K562 (cell line): Measurements from ENCODE around the gene MYL12A. TPM values are rescaled to one million over a fixed set of nuclear protein-coding genes. Genes with fewer than 3 reads are reported as not detected.

Source experiments
- ASH1L ChIP-seq: fragments of 450-650 bp; IDR thresholded peaks from 2 replicates; pipeline ENCODE4 v1.6.1; 2018; ENCODE audit warnings: borderline replicate concordance, mild to moderate bottlenecking, low read depth; ENCODE audit not compliant: partially characterized antibody
- BRD4 ChIP-seq: fragments of 200-600 bp; sonication (generic); IDR thresholded peaks from 2 replicates; pipeline ENCODE4 v1.6.1; 2017; ENCODE audit warnings: inconsistent platforms
- ELF4 ChIP-seq: fragments of 450-650 bp; formaldehyde crosslinking; IDR thresholded peaks from 2 replicates; pipeline ENCODE4 v1.4.0; 2022; ENCODE audit warnings: missing genetic modification characterization
- ELK1 ChIP-seq: sonication (generic); formaldehyde crosslinking; IDR thresholded peaks from 2 replicates; pipeline ENCODE4 v1.8.1; 2022; ENCODE audit warnings: missing genetic modification reagents
- FOSL1 ChIP-seq: fragments of 200-800 bp; sonication (Bioruptor generic); conservative IDR thresholded peaks from 2 replicates; pipeline ENCODE4 v1.6.1; 2016; ENCODE audit warnings: missing genetic modification characterization, missing compliant biosample characterization
- HNRNPUL1 ChIP-seq: fragments of 200-400 bp; formaldehyde crosslinking; IDR thresholded peaks from 2 replicates; pipeline ENCODE4 v1.6.1; 2017; ENCODE audit warnings: low read length
- MTA1 ChIP-seq: fragments of 450-650 bp; IDR thresholded peaks from 2 replicates; pipeline ENCODE4 v1.6.1; 2017; ENCODE audit warnings: borderline replicate concordance
- MTF1 ChIP-seq: fragments of 250-450 bp; sonication (Bioruptor Pico); IDR thresholded peaks from 2 replicates; pipeline ENCODE4 v1.9.0; 2021; ENCODE audit warnings: moderate library complexity, mild to moderate bottlenecking, inconsistent platforms, borderline replicate concordance
- NR2C1 ChIP-seq, 2 experiments: fragments of 450-650 bp; IDR thresholded peaks; 2 replicates each; pipeline ENCODE4 v1.6.1; 2017; ENCODE audit warnings: mild to moderate bottlenecking in 2 of 2, antibody characterized with exemption in 1 of 2, inconsistent platforms in 1 of 2, missing compliant biosample characterization in 1 of 2, missing genetic modification characterization in 1 of 2
- SRSF1 ChIP-seq: fragments of 200-400 bp; formaldehyde crosslinking; IDR thresholded peaks from 2 replicates; pipeline ENCODE4 v1.6.1; 2017; ENCODE audit warnings: mild to moderate bottlenecking, low read depth, low read length, moderate library complexity
- SUPT5H ChIP-seq: fragments of 450-650 bp; IDR thresholded peaks from 2 replicates; pipeline ENCODE4 v1.6.1; 2016
- YY1 ChIP-seq, 3 experiments: IDR thresholded peaks; 2 replicates each; pipeline ENCODE4 v1.6.1; 2011; ENCODE audit warnings: low read length in 2 of 3, mild to moderate bottlenecking in 2 of 3, moderate library complexity in 2 of 3, borderline replicate concordance in 1 of 3, control low read depth in 1 of 3, low read depth in 1 of 3; ENCODE audit not compliant: insufficient read depth in 3 of 3, insufficient replicate concordance in 2 of 3, control insufficient read depth in 1 of 3, insufficient read length in 1 of 3; ENCODE audit errors: extremely low read depth in 1 of 3
- ZNF644 ChIP-seq: fragments of 200-800 bp; sonication (Bioruptor generic); IDR thresholded peaks from 2 replicates; pipeline ENCODE4 v1.6.1; 2016; ENCODE audit warnings: low read depth, missing genetic modification characterization, missing compliant biosample characterization
- polyA plus RNA-seq, 8 experiments: library from polyadenylated mRNA; depleted of rRNA in 4 of 8; stranded (reverse) in 5 of 8; unstranded in 3 of 8; fragments of >200 nt; fragmentation: Nextera tagmentation in 2 of 8; fragmentation: Illumina TruSeq in 1 of 8; extraction: Ambion mirVana in 2 of 8; extraction: Trizol in 1 of 8; gene quantifications; 2 replicates each; pipeline versions ENCODE4 v1.2.1 to v1.2.3, GENCODE V29; 2011 to 2014; ENCODE audit warnings: inconsistent platforms in 1 of 8, missing spikeins in 1 of 8
- total RNA-seq, 7 experiments: library from RNA; depleted of rRNA in 6 of 7; stranded (reverse); fragments of >200 nt in 6 of 7; fragmentation: Illumina TruSeq in 2 of 7; extraction: Trizol in 2 of 7; gene quantifications; 2 replicates each; pipeline versions ENCODE4 v1.2.1 to v1.2.3, GENCODE V29; 2011 to 2021; ENCODE audit warnings: low replicate concordance in 1 of 7
- TF ChIP-seq, protein P1 (sequence below), 2 experiments: fragments of 450-650 bp; formaldehyde crosslinking in 1 of 2; IDR thresholded peaks; 2 replicates each; pipeline versions ENCODE4 v1.4.0 to v1.6.1; 2014 to 2020; ENCODE audit warnings: mild to moderate bottlenecking in 2 of 2, borderline replicate concordance in 1 of 2, low read depth in 1 of 2
- TF ChIP-seq, protein P2 (sequence below), 2 experiments: fragments of 450-650 bp; IDR thresholded peaks; 2 replicates each; pipeline ENCODE4 v1.6.1; 2016

The MYL12A gene
- total and polyA plus RNA-seq, 9 of the 15 experiments (the other 6 are each of a cell fraction or from before 2014, with no cell fraction given) = 308 to 1,031 (median 559) TPM

GRCh38 chr18:3261373-3262233 lies 14.0 kb downstream of the MYL12A start, which contains the start of gene MYL12B (continued):
- TF ChIP-seq NR2C1 (IDR thresholded peaks at IDR 0.05) = peak; percentile 87
- peak; percentile 92 for TF ChIP-seq NR2C1 (tag; IDR thresholded peaks at IDR 0.05)
- TF ChIP-seq ASH1L = peak; percentile 84
- TF ChIP-seq, protein P1, sequence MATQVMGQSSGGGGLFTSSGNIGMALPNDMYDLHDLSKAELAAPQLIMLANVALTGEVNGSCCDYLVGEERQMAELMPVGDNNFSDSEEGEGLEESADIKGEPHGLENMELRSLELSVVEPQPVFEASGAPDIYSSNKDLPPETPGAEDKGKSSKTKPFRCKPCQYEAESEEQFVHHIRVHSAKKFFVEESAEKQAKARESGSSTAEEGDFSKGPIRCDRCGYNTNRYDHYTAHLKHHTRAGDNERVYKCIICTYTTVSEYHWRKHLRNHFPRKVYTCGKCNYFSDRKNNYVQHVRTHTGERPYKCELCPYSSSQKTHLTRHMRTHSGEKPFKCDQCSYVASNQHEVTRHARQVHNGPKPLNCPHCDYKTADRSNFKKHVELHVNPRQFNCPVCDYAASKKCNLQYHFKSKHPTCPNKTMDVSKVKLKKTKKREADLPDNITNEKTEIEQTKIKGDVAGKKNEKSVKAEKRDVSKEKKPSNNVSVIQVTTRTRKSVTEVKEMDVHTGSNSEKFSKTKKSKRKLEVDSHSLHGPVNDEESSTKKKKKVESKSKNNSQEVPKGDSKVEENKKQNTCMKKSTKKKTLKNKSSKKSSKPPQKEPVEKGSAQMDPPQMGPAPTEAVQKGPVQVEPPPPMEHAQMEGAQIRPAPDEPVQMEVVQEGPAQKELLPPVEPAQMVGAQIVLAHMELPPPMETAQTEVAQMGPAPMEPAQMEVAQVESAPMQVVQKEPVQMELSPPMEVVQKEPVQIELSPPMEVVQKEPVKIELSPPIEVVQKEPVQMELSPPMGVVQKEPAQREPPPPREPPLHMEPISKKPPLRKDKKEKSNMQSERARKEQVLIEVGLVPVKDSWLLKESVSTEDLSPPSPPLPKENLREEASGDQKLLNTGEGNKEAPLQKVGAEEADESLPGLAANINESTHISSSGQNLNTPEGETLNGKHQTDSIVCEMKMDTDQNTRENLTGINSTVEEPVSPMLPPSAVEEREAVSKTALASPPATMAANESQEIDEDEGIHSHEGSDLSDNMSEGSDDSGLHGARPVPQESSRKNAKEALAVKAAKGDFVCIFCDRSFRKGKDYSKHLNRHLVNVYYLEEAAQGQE (IDR thresholded peaks at IDR 0.05; ENCODE audit: borderline replicate concordance) = no peak
- TF ChIP-seq, protein P1 (CRISPR knock-in tag; IDR thresholded peaks at IDR 0.05; ENCODE audit: low read depth) = peak; percentile 76; the same call in 1 of the 2 replicates
- no peak for TF ChIP-seq BRD4
- TF ChIP-seq MTF1 (CRISPR knock-in tag) = no peak
- TF ChIP-seq FOSL1 (tag) = peak; percentile 37
- TF ChIP-seq ELK1 (CRISPR knock-in tag) = 0 out of 2 replicates have a peak, but pooled peaks have one; percentile 29
- TF ChIP-seq SRSF1 = peak; percentile 37; the same call in 1 of the 2 replicates
- peak in 1 of 3 experiments; percentile 75 for TF ChIP-seq YY1 (IDR thresholded peaks at IDR 0.05; ENCODE audit: borderline replicate concordance in 1 of 3, control insufficient read depth in 1 of 3, extremely low read depth in 1 of 3, insufficient read depth in 3 of 3, insufficient read length in 1 of 3, insufficient replicate concordance in 2 of 3, low read depth in 1 of 3, low read length in 2 of 3)
- no peak for TF ChIP-seq HNRNPUL1
- 0 out of 2 replicates have a peak, but pooled peaks have one; percentile 40 for TF ChIP-seq MTA1
- TF ChIP-seq SUPT5H = peak; percentile 81
- 0 out of 2 replicates have a peak, but pooled peaks have one; percentile 74 for TF ChIP-seq ZNF644 (tag)
- peak; percentile 99 for TF ChIP-seq ELF4 (CRISPR knock-in tag)
- TF ChIP-seq, protein P2, sequence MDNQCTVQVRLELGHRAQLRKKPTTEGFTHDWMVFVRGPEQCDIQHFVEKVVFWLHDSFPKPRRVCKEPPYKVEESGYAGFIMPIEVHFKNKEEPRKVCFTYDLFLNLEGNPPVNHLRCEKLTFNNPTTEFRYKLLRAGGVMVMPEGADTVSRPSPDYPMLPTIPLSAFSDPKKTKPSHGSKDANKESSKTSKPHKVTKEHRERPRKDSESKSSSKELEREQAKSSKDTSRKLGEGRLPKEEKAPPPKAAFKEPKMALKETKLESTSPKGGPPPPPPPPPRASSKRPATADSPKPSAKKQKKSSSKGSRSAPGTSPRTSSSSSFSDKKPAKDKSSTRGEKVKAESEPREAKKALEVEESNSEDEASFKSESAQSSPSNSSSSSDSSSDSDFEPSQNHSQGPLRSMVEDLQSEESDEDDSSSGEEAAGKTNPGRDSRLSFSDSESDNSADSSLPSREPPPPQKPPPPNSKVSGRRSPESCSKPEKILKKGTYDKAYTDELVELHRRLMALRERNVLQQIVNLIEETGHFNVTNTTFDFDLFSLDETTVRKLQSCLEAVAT (IDR thresholded peaks at IDR 0.05) = peak; percentile 17 to 94; a peak in 2 of 4 replicates
